GM21576 (cell line): ENCODE results near the gene NF1.
"Not testable (repeated sequence)": the region's sequence is repeated elsewhere in the genome, so short reads cannot be mapped to it uniquely, and the experiment has no call there.

Source experiments
- ATAC-seq: cut with Tn5 transposase; IDR thresholded peaks from one replicate; pipeline ENCODE4 v1.9.1; 2021; ENCODE audit warnings: mild to moderate bottlenecking, moderate library complexity; ENCODE audit not compliant: unreplicated experiment

NF1 gene

DNA sequence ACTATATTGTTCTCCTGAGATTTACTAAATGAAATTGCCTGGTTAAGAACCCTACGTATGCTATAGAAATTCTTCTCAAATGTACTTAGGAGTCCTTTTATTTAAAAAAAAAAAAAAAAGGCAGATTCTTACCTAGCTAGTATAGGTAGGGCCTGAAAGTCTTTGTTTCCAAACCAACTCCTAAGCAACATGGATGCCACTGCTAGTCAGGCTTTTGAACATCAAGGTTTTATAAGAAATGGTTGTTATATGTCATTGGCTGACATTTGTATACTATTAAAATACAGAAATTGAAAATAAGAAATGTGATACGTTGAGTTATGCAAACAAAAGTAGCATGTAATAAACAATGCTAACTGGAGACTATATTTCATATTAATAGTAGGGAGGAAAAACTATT lies 225.5 kb downstream of the NF1 start:
- ATAC-seq = no peak

- ATAC-seq = no peak
Observed at GRCh38 chr17:31320791-31321190, 226.0 kb downstream of the NF1 start.

DNA sequence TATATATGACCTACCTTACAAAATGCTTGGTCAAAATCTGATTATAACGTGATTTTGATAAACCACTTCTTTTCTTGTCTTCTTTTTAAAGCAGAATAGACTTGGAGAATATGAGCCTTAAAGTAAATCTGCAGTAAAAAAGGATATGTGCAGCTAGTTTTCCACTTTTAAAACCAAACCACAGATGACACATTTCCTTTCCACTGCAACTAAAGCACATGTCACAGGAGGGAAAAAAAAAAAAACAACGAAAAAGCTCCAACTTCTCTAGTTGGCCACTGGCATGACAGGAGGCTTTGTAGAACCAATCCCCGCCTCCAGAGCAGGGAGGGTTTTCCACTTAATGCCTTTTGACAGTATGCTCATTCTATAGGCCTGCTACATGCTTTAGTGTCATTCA lies 226.7 kb downstream of the NF1 start, which contains the start of gene EVI2A:
Gene EVI2A, minus strand, starts transcription at position 142 of the 400 bp plus-strand sequence. CDS start 2,609 bp downstream, outside the sequence.
- peak; percentile 40 for ATAC-seq

- ATAC-seq = no peak
Observed at GRCh38 chr17:31321966-31322365, 227.2 kb downstream of the NF1 start.

- ATAC-seq = no peak
Observed at GRCh38 chr17:31323551-31323950, 228.8 kb downstream of the NF1 start.

DNA sequence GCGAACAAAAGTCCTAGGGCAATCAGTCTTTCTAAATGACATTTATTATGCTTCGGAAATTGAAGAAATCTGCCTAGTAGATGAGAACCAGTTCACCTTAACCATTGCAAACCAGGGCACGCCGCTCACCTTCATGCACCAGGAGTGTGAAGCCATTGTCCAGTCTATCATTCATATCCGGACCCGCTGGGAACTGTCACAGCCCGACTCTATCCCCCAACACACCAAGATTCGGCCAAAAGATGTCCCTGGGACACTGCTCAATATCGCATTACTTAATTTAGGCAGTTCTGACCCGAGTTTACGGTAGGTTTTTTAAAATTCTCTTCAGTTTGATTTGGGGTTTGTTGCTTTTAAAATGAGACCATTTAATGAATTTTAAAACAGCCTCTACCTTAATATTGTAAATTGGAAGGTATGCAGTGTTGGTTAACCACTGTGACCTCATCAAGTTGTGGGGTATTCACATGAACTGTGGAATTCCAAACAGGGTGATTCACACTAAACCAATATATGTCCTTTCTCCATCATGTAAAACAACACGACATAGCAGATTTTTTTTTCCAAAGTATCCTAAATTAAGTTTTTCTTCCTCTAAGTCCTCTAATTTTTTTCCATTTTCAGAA lies 232.9 kb downstream of the NF1 start:
- no peak for ATAC-seq

DNA sequence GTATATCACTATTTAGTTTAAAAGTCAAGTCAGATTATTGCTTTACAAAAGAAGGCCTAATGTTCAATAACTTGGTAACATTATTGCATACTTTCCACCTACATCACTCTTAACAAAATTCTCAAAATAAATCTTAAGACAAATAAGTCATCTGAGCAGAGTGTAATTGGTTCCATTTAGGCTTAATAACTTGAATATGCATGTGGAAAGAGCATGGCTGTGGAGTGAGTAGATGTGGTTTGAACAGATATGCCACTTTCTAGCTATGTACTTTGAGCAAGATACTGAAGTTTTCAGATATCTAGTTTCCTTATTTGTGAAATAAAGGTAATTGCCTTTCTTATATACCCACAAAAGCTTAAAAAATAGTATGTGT lies 233.4 kb downstream of the NF1 start:
- no peak for ATAC-seq

DNA sequence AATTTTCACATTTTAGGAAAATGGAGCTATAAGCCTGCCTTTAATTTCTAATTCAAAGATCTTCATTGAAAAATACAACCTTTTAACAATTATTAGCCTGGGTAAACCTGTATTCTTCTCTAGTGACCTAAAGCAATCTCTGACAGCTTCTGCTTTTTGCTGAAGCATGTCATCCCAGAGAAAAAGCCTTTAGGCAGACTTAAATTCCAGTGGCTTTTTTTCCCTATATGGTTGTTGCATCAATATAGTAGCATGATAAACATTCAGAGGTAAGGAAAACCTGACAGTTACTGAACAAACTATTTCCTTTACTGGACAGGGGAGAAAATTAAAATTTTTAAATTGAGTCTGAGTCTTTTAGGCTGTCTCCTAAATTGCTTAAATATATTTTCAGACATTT lies 234.4 kb downstream of the NF1 start:
- ATAC-seq = no peak

DNA sequence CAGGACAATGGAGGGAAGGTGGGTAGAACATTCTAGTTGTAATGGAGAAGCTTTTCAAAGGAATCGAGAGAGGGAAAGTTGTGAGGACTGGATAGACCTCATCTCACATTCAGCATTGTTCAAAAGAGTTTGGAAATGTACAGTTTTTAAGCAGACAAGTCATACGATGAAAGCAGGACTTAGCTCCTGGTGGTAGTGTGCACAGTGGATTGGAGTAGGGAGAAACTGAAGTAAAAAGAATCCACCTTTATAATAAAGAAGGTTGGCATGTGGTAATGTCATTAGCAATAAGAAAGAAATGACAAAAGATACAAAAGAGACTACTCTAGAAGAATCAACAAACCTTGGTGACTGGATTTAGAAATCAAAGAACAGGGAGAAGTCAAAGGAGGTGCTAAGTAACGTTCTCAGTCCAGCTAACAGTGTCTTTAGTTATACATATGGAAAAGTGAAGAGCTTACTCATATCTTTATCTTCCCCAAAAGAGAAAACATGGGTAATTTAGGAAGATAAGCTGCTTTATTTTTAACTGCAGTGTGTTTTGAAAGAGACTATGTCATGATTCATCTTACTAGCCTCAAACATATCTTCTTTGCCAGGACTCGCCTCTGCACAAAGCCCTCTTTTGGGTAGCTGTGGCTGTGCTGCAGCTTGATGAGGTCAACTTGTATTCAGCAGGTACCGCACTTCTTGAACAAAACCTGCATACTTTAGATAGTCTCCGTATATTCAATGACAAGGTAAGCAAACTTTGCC lies 245.3 kb downstream of the NF1 start:
- no peak for ATAC-seq

DNA sequence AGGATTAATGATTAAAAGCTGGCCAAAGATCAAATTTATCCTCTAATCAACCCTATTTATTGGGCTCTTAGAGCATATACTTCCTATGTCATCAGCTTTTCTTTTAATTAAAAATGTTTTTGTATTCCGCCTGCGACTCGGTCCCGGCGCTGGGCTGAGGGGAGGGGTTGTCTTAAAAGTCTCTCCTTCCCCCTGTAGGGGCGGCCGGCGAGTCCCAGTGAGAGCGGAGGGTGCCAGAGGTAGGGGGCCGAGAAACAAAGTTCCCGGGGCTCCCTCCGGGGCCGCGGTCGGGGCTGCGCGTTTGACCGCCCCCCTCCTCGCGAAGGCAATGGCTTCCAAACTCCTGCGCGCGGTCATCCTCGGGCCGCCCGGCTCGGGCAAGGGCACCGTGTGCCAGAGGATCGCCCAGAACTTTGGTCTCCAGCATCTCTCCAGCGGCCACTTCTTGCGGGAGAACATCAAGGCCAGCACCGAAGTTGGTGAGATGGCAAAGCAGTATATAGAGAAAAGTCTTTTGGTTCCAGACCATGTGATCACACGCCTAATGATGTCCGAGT lies 250.5 kb downstream of the NF1 start:
- not testable (repeated sequence) for ATAC-seq

- ATAC-seq = no peak
Observed at GRCh38 chr17:31349454-31349853, 254.7 kb downstream of the NF1 start.

GRCh38 chr17:31355935-31356334 lies 261.2 kb downstream of the NF1 start:
- ATAC-seq = no peak

- ATAC-seq = no peak
Observed at GRCh38 chr17:31357091-31357490, 262.3 kb downstream of the NF1 start.

- ATAC-seq = no peak
Observed at GRCh38 chr17:31357839-31358394, 263.1 kb downstream of the NF1 start.

DNA sequence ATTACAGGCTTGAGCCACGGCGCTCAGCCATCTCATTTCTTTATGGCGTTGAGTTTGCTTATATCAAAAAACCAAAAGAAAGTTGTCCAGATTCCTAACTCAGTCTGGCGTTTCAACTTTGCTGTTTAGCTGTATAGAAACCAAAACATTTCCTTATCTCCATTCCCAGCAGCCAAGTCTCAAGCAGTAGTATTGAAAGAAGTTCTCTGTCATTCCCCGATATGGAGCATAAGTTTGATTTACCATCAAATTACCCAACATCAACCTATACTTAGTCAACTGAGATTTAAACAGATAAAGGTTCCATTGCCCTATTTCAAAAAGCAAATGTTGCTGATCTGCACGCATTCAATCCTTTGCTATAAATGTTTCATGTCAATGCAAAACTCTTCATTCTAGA lies 269.2 kb downstream of the NF1 start:
- ATAC-seq = no peak

GRCh38 chr17:31366088-31366487 lies 271.3 kb downstream of the NF1 start:
- no peak for ATAC-seq

DNA sequence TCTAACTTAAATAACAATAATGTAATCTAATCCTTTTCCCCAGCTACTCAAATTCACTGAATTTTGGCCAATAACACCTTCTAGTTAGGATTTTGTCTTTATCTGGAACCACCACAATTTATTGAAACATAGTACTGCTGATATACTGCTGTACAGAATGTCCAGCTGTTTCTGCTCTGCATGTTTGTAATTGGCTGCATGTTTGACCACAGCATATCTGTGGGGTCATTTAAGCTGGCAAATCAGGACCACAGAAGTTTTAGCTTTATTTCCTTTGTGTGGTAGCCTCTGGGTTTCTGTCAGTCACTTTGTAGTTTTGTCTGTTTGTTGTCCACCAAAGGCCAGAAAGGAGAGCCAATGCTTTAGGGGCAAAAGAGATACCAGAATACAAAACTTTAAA lies 274.5 kb downstream of the NF1 start:
- no peak for ATAC-seq

DNA sequence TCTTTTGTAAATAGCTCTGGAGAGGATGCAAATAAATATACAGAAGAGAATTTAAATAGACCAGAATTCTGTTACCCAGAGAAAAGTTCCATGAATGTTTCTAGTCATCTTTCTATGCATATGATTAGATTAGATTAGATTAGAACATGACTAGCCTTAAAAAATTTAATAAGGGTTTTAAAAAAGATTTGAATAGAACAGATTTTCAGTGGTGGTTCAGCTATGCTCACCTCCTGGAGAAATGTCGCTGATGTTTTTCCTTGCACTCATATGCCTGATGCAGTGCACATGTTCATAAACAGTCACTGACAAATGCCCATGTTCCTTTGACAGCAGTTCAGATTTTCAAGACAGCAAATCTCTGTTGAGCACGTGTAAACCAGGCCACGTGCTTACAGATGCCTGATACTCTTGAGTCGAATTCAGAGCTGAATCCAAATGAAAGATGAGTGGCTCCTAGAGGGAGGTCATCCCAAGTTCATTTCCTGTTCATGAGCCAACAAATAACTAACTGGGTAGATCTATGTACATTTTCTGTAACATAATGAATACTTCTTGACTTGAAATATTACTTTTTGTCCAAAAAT lies 276.8 kb downstream of the NF1 start:
- ATAC-seq = no peak

GRCh38 chr17:31373150-31374093 lies 278.6 kb downstream of the NF1 start:
- ATAC-seq = no peak

DNA sequence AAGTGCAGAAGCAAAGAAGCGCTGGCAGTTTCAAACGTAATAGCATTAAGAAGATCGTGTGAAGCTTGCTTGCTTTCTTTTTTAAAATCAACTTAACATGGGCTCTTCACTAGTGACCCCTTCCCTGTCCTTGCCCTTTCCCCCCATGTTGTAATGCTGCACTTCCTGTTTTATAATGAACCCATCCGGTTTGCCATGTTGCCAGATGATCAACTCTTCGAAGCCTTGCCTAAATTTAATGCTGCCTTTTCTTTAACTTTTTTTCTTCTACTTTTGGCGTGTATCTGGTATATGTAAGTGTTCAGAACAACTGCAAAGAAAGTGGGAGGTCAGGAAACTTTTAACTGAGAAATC lies 279.3 kb downstream of the NF1 start:
- no peak for ATAC-seq

GRCh38 chr17:31374503-31374902 lies 279.7 kb downstream of the NF1 start:
- no peak for ATAC-seq
